PFSK-1 (cell line): Measurements from ENCODE around the gene FRMD4A.

ENCODE experiments used
- POLR2AphosphoS5 ChIP-seq: IDR thresholded peaks from 2 replicates; pipeline ENCODE4 v1.6.1; 2012; ENCODE audit warnings: low read depth, mild to moderate bottlenecking, control low read depth, low read length, moderate library complexity
- TAF1 ChIP-seq: IDR thresholded peaks from 2 replicates; pipeline ENCODE4 v1.6.1; 2012; ENCODE audit warnings: low read length, control low read depth, borderline replicate concordance; ENCODE audit not compliant: insufficient read depth
- TF ChIP-seq, protein P1 (sequence below), 2 experiments: IDR thresholded peaks; 2 replicates each; pipeline versions ENCODE4 v1.6.1 to v1.8.0; 2011 to 2012; ENCODE audit warnings: low read depth in 2 of 2, low read length in 2 of 2, control low read depth in 1 of 2, inconsistent platforms in 1 of 2, mild to moderate bottlenecking in 1 of 2, moderate library complexity in 1 of 2; ENCODE audit not compliant: insufficient read depth in 1 of 2

DNA sequence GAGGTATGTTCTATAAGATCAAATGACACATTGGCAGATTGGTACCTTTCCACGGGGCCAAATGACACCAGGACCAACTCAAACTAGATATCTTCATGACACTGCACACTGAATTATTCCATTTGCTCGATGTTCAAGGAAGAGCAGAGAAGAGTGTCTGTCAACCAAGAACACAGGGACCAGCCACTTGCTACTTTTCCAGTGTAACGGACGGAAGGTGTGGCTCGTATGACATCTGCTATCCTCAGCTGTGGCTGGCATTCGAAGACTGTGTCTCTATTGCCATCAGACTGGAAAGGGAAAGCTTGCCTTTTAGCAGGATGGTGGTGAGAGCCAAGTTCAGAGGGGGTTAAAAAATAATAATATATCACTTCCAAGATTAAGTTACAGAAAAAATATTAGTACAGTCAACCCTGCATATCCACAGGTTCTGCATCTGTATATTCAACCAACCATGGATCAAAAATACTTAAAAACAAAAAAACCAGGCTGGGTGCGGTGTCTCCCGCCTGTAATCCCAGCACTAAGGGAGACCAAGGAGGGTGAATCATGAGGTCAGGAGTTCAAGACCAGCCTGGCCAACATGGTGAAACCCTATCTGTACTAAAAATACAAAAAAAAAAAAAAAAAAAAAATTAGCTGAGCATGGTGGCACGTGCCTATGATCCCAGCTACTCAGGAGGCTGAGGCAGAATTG, 506.9 kb downstream of the FRMD4A start:
- no peak for TF ChIP-seq POLR2AphosphoS5
- TF ChIP-seq TAF1: no peak
- TF ChIP-seq, protein P1, sequence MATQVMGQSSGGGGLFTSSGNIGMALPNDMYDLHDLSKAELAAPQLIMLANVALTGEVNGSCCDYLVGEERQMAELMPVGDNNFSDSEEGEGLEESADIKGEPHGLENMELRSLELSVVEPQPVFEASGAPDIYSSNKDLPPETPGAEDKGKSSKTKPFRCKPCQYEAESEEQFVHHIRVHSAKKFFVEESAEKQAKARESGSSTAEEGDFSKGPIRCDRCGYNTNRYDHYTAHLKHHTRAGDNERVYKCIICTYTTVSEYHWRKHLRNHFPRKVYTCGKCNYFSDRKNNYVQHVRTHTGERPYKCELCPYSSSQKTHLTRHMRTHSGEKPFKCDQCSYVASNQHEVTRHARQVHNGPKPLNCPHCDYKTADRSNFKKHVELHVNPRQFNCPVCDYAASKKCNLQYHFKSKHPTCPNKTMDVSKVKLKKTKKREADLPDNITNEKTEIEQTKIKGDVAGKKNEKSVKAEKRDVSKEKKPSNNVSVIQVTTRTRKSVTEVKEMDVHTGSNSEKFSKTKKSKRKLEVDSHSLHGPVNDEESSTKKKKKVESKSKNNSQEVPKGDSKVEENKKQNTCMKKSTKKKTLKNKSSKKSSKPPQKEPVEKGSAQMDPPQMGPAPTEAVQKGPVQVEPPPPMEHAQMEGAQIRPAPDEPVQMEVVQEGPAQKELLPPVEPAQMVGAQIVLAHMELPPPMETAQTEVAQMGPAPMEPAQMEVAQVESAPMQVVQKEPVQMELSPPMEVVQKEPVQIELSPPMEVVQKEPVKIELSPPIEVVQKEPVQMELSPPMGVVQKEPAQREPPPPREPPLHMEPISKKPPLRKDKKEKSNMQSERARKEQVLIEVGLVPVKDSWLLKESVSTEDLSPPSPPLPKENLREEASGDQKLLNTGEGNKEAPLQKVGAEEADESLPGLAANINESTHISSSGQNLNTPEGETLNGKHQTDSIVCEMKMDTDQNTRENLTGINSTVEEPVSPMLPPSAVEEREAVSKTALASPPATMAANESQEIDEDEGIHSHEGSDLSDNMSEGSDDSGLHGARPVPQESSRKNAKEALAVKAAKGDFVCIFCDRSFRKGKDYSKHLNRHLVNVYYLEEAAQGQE (IDR thresholded peaks at IDR 0.05; ENCODE audit: insufficient read depth in 1 of 2, low read depth in 2 of 2, low read length in 2 of 2): no peak
